ENCODE results near the gene TMEM62.

Gene TMEM62

DNA sequence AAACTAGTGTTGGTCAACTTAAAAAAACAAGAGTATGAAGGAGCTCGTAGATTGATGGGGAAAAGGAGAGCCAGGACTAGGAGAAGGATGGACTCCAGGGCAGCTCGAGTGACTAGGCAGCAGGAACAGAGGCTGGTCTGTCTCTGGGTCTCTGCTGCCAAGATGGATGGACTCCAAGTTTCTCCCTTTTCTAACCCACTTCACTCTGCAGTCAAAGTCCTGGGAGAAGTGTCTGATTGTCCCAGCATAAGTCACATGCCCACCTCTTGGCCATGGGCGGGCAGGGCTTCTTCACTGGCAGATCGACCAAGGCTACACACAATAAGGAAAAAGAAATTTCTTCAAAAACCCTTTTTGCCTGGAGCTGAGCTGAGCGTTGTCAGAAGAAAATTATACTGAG lies 96.6 kb downstream of the TMEM62 start:
- H3K36me3 Mint-ChIP-seq (ENCODE audit: low read depth) = no peaks in the 10 kb centered on the region
- peaks cover 35% of the 10 kb centered on the region for H3K27me3 Mint-ChIP-seq
- no peak overlapping the region for H3K27ac Mint-ChIP-seq
- H3K9me3 Mint-ChIP-seq = no peaks in the 10 kb centered on the region
- H3K4me3 Mint-ChIP-seq = no peak overlapping the region
- intact Hi-C loops (cut with micrococcal nuclease) = loop anchor here (5.0 kb wide), 1 partner anchor 37 kb away; the partner anchor contains the start of gene TGM5
- H3K4me1 Mint-ChIP-seq (ENCODE audit: low read depth) = no peaks in the 10 kb centered on the region

DNA sequence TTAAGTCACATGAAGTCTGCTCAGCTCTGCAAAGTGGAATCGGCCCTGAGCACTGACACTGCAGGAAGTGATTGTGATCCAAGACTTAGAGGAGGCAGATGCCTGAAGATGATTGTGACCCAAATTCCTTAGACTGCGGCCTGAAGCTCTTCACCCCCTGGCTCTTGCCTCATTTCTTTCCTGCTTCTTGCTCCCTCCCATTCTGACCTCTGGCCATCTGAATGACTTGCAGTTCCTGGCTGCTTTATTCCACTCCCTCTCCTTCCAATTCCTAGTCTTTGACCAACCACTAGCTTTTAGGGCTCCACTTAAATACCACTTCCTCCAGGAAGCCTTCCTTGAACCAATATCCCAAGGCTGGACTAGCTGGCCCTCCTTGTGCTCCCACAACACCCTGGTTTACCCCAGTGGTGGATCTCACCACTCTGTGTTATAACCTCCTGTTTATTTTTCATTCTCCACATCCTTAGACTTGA lies 97.3 kb downstream of the TMEM62 start:
- intact Hi-C loops (cut with micrococcal nuclease) = no loop called here
- Mint-ChIP-seq H3K27ac (peak overlapping the region; percentile 1), H3K36me3 (ENCODE audit: low read depth) (no peaks in the 10 kb centered on the region), H3K27me3 (peaks cover 40% of the 10 kb centered on the region), H3K4me1 (ENCODE audit: low read depth) (no peaks in the 10 kb centered on the region), H3K9me3 (no peaks in the 10 kb centered on the region), H3K4me3 (no peak overlapping the region)

DNA sequence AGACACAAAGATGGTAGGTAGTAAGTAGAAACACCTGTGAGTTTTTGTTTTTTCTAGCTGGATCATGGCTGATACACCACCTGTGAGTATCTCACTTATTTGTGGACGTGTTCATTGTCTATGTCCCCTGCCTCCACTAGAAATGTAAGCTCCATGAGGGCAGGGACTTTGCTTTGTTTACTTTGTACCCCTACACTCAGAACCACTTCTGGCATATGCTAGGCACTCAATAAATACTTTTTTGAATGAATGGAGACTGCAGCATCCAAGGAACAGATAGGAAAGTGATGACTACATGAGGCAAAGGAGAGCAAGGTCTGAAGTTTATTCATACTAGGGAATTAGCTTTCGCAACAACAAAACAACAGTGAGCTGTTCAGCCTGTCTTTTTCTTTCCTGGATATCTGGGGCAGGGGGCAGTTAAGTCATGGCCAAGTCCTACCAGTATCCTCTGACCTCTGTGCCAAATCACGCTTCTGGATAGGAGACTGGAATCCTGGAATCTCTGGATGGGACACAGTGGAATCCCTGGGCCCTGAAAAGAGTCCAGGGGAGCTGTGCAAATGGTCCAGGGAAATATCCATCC lies 99.0 kb downstream of the TMEM62 start:
- H3K4me3 Mint-ChIP-seq = no peak overlapping the region
- intact Hi-C loops (cut with micrococcal nuclease) = no loop called here
- H3K27ac Mint-ChIP-seq = no peak overlapping the region
- no peaks in the 10 kb centered on the region for H3K9me3 Mint-ChIP-seq
- H3K36me3 Mint-ChIP-seq (ENCODE audit: low read depth) = no peaks in the 10 kb centered on the region
- no peaks in the 10 kb centered on the region for H3K4me1 Mint-ChIP-seq (ENCODE audit: low read depth)
- H3K27me3 Mint-ChIP-seq = peaks cover 48% of the 10 kb centered on the region
